Hepatocyte (in vitro differentiated cells): Measurements from ENCODE around the gene ANKS1B.

Experiments
- CTCF ChIP-seq: fragments of 200-600 bp; sonication (generic); IDR thresholded peaks from 2 replicates; pipeline ENCODE4 v1.5.1; 2016; ENCODE audit warnings: antibody characterized with exemption, mild to moderate bottlenecking; ENCODE audit not compliant: poor library complexity
- EZH2 ChIP-seq: fragments of 200-600 bp; sonication (generic); IDR thresholded peaks from 2 replicates; pipeline ENCODE4 v1.6.1; 2016; ENCODE audit warnings: antibody characterized with exemption, mild to moderate bottlenecking, borderline replicate concordance

GRCh38 chr12:98752726-98753125 is 1232.0 kb downstream of the ANKS1B start:
- TF ChIP-seq CTCF (no peak), EZH2 (no peak)
